NCI-H510A (cell line): ENCODE measurements around the gene NEUROG1.
"Not testable (repeated sequence)": the region's sequence is repeated elsewhere in the genome, so short reads cannot be mapped to it uniquely, and the experiment has no call there.

ENCODE experiments used
- DNase-seq: peaks from one replicate; lab custom pipeline; 2025; lab: John Stamatoyannopoulos, UW

NEUROG1 gene

GRCh38 chr5:135535420-135535819 lies 344 bp downstream of the NEUROG1 start:
- DNase-seq, result no peak

- DNase-seq, result no peak
Observed at GRCh38 chr5:135534609-135535419, 950 bp downstream of the NEUROG1 start.

- no peak for DNase-seq
Observed at GRCh38 chr5:135533794-135534193, 2.0 kb downstream of the NEUROG1 start.

- DNase-seq, result no peak
Observed at GRCh38 chr5:135533334-135533733, 2.4 kb downstream of the NEUROG1 start.

GRCh38 chr5:135529576-135529975 lies 6.2 kb downstream of the NEUROG1 start:
- not testable (repeated sequence) for DNase-seq

GRCh38 chr5:135526924-135527323 lies 8.8 kb downstream of the NEUROG1 start:
- no peak for DNase-seq

GRCh38 chr5:135521964-135522363 lies 13.8 kb downstream of the NEUROG1 start:
- DNase-seq, result no peak

- no peak for DNase-seq
Observed at GRCh38 chr5:135517631-135518030, 18.1 kb downstream of the NEUROG1 start.

- DNase-seq, result no peak
Observed at GRCh38 chr5:135514116-135514515, 21.6 kb downstream of the NEUROG1 start.

GRCh38 chr5:135511761-135512575 lies 23.8 kb downstream of the NEUROG1 start:
- no peak for DNase-seq

- no peak for DNase-seq
Observed at GRCh38 chr5:135509995-135510394, 25.8 kb downstream of the NEUROG1 start.

GRCh38 chr5:135508496-135509005 lies 27.2 kb downstream of the NEUROG1 start:
- DNase-seq, result no peak

GRCh38 chr5:135505973-135506372 lies 29.8 kb downstream of the NEUROG1 start:
- DNase-seq, result no peak

- DNase-seq, result no peak
Observed at GRCh38 chr5:135504376-135504775, 31.4 kb downstream of the NEUROG1 start.

- DNase-seq, result no peak
Observed at GRCh38 chr5:135503871-135504270, 31.9 kb downstream of the NEUROG1 start.

GRCh38 chr5:135502836-135503520 lies 32.8 kb downstream of the NEUROG1 start:
- DNase-seq, result no peak

- DNase-seq, result no peak
Observed at GRCh38 chr5:135501965-135502364, 33.8 kb downstream of the NEUROG1 start.

- DNase-seq, result no peak
Observed at GRCh38 chr5:135498637-135498995, 37.1 kb downstream of the NEUROG1 start.

- DNase-seq, result no peak
Observed at GRCh38 chr5:135497971-135498636, 37.7 kb downstream of the NEUROG1 start.

- not testable (repeated sequence) for DNase-seq
Observed at GRCh38 chr5:135495531-135495930, 40.2 kb downstream of the NEUROG1 start.

GRCh38 chr5:135494196-135494595 lies 41.6 kb downstream of the NEUROG1 start:
- DNase-seq, result no peak
